Effector CD4-positive, alpha-beta T cell (primary cell): ENCODE measurements around the gene EVPL.
"Not testable (repeated sequence)": the region's sequence is repeated elsewhere in the genome, so short reads cannot be mapped to it uniquely, and the experiment has no call there.

Experiments
- DNase-seq: peaks from one replicate; pipeline ENCODE4 v3.0.0-alpha.2; 2020

EVPL gene

DNA sequence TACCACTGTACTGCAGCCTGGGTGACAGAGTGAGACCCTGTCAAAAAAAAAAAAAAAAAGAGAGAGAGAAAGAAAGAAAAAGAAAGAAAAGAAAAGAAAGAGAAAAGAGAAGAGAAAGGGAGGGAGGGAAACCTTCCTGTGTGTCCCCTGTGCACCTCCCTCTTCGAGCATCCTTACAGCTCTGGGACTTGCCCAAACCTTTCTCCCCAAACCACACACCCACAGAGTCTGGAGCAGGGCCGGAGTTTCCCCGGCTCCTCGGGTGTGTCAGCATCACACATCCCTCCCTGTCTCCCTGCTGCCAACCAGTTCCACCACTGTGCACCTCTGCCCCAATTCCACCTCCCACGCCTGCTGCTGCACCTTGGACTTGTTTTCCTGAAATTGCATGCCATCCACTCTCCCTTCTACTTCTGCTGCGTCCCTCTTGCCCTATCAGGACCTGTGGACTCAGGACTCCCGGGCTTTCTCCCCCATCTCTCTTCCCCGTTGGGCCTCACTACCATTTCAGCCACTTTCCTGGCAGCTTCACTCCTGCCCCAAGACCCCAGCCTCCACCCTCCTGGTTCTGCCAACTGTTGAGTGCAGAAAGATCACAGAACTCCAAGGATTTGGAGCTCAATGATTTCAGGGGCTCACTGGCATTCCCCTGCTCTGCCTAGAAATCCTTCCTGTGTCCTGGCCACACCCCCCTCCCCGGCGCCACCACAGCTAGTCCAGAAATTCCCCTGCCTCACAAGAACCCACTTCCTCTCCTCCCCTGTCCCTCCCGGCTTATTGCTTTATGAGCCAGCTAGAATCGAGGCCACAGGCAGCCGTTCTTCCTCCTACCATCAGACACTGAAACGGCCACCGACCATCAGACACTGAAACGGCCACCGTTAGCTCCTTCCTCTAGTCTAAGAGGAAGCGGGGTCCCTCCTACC, 30.2 kb downstream of the EVPL start:
- no peak for DNase-seq

DNA sequence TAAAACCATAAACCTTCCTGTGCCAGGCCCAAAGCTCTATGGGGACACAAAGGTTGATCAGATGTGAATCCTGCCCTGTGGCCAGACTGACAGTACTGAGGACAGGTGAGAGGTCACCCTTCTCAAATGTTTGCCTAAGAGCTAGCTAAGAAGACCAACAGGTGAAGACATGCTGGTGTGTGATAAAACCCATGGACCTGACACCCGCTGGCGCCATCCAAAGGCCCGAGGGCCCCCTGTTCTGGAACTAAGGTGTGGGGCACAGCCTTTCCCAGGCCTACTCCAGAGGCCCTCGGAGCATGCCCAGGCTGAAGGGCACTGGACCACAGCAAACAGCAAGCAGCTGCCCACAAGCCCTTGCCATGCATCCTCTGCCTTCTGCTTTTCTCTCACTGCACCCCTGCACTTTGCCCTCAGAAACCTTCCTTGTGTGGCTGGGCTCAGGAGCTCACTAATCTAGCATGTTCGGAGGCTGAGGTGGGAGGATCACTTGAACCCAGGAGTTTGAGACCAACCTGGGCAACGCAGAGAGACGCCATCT, 31.7 kb downstream of the EVPL start:
- no peak for DNase-seq

DNA sequence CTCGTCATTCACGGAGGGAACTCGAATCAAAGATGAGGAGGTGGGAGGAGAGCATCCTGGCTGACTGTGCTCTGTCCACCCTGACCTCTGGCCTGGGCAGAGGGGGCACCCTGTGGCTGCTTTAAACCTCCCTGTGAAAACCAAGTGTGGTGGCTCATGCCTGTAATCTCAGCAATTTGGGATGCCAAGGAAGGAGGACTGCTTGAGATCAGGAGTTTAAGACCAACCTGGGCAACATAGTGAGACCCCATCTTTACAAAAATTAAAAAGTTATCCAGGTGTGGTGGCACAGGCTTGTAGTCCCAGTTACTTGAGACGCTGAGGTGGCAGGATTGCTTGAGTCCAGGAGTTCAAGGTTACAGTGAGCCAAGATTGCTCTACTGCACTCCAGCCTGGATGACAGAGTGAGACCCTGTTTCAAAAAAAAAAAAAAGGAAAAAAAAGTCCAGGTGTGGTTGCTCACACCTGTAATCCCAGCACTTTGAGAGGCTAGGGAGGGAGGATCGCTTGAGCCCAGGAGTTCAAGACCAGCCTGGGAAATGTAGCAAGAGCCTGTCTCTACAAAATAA, 32.2 kb downstream of the EVPL start:
- no peak for DNase-seq

DNA sequence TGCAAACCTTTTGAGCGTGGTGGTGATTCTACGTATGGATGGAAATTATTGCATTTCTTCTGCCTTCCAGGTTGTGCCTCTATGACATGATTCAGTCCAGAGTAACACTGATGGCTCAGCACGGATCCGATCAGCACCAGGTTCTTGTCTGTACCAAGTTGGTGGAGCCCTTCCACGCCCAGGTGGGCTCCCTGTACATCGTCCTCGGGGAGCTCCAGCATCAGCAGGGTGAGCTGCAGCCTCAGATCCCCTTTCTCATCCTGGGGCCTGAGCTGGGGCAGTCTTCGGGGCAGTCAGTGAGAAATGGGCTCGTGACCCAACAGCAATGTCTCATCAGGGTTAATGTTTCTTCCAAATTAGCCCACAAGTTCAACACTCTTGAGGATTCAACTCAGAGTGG, 35.7 kb downstream of the EVPL start:
- no peak for DNase-seq

DNA sequence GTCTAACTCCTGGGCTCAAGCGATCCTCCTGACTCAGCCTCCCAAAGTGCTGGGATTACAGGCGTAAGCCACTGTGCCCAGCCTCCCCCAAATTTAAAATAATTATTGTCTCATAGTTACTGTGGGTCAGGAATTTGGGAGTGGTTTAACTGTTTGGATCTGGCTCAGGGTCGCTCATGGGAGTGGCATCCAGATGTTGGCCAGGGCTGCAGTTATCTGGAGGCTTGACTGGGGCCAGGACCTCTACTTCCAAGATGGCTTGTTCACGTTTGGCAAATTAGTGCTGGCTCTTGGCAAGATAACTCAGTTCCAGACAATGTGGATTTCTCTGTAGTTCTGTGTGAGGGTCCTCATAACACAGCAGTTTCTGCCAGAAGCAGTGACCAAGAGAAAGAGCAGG, 40.1 kb downstream of the EVPL start:
- DNase-seq = no peak

DNA sequence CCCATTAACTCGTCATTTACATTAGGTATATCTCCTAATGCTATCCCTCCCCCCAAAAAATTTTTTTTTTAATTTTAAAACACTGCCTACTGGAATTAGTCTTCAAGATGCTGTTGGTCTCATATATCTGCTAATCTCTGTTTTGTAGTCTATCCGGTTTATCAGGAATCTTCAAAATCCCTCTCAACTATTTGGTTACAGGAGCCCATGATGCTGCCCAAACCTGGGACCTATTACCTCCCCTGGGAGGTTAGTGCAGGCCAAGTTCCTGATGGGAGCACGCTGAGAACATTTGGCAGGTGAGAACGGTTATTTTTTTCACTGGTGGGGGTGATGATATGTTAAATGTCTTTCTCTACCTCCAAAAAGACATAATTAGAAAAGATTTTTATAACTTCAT, 41.1 kb downstream of the EVPL start:
- no peak for DNase-seq

DNA sequence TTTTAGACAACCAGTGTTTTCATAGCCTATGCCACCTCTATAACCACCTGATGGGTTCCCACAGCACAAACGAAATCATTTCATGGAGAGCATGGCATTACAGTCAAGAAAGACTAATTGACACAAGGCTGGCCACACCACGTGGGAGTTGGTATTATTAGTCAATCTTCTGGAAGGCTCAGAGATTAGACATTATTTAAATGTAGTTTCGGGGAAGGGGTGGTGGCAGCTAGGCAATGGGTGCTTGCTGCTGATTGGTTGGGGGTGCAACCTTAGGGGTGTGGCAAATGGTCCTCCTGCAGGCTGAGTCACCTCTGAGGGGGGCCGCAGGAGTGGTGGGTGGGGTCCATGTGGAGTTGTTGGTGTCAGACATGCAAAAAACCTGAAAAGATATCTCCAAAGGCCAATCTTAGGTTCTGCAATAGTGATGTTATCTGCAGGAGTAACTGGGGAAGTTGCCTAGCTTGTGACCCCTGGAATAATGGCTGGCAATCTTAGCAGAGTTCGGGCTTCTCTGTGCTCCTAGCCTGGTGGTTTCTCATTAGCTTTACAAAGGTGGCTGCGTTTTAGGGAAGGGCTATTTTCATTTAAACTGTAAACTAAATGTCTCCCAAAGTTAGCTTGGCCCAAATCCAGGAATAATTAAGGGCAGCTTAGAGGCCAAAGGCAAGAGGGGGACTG, 43.5 kb downstream of the EVPL start:
- no peak for DNase-seq

DNA sequence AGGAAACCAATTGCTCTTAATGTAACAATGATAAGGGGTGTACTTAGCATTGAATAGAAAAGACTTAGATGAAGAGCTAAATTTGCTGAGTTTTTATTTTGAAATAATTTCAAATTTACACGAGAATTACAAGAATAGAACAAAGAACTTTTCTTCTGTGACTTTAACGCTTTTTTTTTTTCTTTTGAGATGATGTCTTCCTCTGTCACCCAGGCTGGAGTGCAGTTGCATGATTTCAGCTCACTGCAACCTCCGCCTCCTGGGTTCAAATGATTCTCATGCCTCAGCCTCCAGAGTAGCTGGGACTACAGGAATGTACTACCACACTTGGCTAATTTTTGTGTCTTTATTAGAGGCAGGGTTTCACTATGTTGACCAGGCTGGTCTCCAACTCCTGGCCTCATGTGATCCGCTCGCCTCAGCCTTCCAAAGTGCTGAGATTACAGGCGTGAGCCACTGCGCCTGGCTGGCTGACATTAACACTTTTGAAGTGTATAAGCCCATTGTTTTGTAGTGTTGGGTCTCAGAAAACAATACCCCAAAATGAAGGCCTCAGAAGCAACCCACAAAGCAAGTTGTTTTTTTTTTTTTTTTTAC, 46.0 kb downstream of the EVPL start:
- DNase-seq = no peak

DNA sequence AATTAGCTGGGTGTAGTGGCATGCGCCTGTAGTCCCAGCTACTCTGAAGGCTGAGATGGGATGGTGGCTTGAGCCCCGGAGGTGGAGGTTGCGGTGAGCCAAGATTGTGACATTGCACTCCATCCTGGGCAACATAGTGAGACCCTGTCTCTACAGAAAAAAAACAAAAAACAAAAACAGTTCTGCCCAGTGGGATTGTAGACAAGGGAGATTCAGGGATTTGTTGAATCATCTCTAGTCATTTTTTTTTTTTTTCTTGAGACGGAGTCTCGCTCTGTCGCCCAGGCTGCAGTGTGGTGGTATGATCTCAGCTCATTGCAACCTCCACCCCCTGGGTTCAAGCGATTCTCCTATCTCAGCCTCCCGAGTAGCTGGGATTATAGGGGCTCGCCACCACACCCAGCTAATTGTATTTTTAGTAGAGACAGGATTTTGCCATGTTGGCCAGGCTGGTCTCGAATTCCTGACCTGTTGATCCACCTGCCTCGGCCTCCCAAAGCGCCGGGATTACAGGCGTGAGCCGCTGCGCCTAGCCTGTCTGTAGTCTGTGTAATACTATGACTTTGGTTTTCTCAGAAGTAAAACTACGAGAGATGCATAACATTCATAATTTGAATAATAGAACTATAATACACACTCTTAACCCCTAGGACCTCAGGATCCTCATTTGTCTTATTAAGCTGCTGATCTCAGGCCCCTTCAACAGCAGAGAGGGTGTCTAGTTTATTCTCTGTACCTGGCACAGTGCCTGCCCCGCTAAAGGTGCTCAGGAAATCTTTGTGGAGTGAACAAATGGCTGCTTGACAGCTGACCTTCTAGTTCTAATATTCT, 46.7 kb downstream of the EVPL start:
- DNase-seq = no peak

DNA sequence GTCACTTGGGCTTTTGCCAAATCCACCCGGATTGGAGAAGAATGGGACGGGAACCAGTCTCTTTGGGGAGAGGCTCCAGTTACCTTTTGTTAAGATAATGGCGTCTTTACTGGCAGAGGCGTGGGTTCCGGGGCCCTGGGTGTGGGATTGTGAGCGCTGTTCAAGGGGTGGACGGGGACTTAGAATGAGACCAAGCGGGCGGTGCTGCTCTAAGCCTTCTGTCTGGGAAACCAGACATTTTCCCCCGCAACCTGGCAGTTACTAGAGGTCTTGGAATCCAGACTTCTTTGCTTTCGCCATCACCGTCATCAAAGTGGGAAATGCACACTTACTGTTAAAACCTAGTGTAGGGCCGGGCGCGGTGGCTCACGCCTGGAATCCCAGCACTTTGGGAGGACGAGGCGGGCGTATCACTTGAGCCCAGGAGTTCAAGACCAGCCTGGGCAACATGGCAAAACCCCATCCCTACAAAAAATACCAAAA, 47.4 kb downstream of the EVPL start:
- no peak for DNase-seq

DNA sequence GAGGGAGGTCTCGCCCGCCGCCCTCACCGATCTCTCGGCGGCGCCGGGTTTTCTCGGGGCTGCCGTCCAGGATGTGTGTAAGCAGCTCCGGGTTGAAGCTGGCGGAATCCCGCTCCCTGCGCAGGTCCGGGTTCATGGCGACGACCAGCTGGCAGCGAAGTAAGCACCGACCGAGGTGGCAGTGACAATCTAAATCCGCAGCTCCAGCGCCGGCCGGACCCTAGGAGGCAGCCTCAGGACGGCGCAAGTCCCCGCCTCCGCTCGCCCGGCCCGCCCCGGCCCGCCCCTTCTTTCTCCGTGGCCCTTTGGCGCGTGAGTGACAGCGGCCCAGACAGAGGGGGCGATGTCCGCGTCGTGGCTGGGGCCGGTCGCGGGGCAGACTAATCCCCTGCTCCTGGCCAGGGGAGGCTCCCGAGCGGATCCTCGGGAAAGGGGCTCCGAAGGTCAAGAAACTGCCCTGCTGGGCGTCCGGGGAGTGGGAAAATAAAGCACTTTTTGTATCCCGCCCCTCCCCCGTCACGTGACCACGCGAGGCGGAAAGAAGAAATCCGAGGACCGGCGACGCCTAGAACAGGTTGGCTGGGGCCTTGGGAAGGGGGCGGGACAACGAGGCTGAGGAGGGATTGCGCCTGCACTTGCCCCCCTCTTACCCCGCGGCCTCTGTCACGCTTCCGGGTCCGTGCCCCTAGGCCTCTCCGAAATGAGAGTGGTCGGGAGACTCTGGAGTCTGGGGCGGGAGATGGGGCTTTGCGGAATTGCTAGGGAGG, 48.0 kb downstream of the EVPL start, which contains the start of the genes ACOX1 and TEN1:
TSS of gene ACOX1 (minus strand) at position 229 of the 767 bp plus-strand sequence. CDS start at position 136, 93 bp downstream.
TSS of gene TEN1 (plus strand) at position 303 of the 767 bp plus-strand sequence. CDS start 6,953 bp downstream, outside the sequence.
- peak; percentile 96 for DNase-seq

DNA sequence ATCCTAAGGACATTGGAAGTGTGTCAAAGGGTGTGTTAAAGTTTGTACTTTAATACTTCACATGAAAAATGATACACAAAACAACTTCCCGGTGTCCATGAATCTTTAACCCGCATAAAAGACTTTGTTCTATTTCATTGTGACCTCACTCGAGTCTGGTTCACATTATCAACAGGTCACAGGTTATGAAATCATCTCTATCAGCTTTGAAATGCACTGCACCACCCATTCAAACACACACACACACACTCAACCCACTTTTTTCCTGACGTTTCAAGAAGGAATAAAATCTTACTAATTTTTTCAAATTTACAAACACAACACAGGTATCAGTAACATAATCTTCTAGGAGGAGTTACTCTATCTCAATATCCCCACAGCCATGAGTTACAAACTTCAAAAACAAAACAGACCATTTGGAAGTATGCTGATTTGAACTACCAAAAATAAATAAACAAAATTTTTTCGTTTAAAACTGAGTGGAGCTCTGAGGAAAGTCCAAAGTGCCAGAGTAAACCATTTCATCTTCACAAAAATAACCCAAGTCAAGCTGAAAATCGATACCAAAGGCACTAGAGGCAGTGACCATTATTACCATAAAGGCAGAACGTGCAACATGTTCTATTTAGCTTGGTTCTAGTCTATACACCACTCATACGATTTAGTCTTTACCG, 50.8 kb downstream of the EVPL start:
- DNase-seq = no peak

DNA sequence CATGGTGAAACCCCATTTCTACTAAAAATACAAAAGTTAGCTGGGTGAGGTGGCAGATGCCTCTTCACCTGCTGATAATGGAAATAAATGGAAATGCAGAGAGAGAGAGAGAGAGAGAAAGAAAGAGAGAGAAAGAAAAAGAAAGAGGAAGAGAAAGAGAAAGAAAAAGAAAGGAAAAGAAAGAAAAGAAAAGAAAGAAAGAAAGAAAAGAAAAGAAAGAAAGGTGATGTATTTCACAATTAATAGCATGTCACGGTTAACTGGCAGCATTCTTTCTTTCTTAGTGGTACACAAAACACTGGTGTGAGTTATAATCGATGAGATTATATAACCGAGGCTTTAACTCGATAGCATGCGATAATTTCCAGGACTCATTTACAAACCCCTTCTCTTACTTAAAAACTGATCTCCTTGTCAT, 51.3 kb downstream of the EVPL start:
- no peak for DNase-seq

DNA sequence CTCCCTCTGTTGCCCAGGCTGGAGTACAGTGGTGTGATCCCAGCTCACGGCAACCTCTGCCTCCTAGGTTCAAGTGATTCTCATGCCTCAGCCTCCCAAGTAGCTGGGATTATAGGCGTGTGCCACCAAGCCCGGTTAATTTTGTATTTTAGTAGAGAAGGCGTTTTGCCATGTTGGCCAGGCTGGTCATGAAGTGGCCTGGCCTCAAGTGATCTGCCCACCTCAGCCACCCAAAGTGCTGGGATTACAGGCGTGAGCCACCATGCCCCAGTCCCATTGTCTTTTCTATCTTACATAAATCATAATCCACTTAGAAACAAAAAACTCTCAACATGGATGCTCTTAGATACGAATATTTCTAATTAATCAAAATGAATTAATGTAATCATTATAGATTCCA, 51.9 kb downstream of the EVPL start:
- DNase-seq = not testable (repeated sequence)

DNA sequence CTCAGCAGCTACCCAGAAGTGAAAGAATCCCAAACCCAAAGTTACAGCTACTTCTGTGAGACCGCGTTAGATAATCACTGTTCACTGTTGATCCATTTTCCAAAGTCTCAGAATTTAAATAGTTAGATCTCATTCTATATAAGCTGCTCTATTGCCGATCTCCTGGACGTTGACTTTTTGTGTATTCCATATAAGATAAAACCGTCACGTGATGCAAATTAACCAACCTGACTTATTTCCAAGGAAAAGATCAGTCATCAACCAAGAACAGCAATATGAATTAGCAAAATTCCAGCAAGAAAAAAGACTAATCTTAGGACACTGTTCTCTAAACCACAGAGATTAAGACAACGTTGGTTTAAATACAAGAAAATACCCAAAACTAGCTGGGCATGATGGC, 56.5 kb downstream of the EVPL start:
- no peak for DNase-seq

DNA sequence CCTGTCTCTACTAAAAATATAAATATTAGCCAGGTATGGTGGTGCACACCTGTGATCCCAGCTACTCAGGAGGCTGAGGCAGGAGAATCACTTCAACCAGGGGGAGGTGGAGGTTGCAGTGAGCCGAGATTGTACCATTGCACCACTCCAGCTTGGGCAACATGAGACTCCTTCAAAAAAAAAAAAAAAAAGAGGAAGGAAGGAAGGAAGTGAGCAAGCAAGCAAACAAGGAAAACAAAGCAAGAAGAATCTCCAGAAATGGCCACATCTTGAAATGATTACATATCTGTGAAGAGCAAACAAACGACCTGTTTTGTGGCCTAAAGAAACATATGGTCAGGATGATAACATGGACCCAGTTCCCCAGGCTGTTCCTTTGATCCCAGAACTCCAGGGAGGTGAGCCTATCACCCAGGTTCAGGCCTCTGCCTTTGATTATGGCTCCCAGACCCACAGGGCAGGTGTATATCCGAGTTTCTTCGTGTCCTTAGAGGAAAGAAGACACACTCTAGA, 57.0 kb downstream of the EVPL start:
- DNase-seq = no peak

DNA sequence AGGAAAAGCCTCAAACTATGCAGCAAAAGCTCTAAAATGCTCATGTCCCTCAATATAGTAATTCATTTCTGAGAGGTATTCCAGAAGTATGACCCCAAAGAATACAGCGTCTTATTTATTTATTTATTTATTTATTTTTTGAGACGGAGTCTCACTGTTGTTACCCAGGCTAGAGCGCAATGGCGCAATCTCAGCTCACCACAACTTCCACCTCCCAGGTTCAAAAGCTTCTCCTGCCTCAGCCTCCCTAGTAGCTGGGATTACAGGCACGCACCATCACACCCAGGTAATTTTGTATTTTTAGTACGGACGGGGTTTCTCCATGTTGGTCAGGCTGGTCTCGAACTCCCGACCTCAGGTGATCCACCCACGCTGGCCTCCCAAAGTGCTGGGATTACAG, 58.1 kb downstream of the EVPL start:
- DNase-seq = not testable (repeated sequence)

DNA sequence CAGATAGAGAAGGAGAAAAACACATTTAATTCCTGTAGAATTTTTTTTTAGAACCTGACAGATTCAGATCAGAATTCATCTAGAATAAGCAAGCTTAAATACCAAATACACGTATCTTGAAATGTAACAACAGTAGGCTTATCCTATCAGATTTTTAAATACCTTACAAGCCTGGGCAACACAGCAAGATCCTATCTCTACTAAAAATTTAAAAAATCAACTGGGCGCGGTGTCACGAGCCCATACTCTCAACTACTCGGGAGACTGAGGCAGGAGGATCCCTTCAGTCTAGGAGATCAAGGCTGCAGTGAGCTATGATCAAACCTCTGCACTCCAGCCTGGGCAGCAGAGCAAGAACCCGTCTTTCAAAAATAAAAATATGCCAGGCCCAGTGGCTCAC, 61.6 kb downstream of the EVPL start:
- DNase-seq = no peak

DNA sequence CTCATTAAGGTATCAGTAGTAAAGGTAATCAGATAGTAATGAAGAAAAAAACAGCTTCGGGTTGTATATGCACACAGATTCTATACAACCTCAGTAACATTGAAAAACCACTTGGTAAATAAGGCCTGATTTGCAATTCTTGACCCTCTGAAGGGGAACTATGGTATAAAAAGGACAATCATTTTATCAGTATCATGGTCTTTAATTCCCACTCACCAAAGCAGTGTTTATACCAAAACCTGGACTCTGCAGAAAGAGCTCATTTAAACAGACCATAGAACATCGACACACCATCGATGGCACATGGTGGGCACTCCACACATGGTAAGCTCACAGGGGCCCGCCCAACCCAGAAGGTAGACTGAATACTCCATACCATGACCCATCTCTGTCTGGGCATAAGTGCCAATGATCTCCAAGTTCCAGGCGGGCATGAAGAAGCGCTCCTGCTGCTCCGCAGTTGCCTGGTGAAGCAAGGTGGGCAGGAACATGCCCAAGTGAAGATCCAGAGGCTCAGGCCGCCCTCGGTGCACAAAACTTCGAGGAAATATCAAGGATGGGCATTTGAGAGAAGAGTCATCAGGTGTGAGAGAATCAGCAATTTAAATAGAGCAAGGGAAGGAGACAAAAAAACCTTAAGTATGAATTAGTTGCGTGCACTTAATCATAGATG, 67.1 kb downstream of the EVPL start:
- DNase-seq = no peak
